Stimulated activated CD4-positive, alpha-beta T cell treated with anti-CD3 and anti-CD28 coated beads, Interleukin-4, amount 100 ng/mL, for 1 hour (primary cell): ENCODE measurements around the gene PRKAR1B.
"Not testable (repeated sequence)": the region's sequence is repeated elsewhere in the genome, so short reads cannot be mapped to it uniquely, and the experiment has no call there.

ENCODE experiments used
- DNase-seq: peaks from one replicate; pipeline ENCODE4 v3.0.0-alpha.2; 2020

The PRKAR1B gene

GRCh38 chr7:665736-666453 is 61.2 kb downstream of the PRKAR1B start:
- DNase-seq = no peak

GRCh38 chr7:664997-665735 is 61.9 kb downstream of the PRKAR1B start:
- no peak for DNase-seq

DNA sequence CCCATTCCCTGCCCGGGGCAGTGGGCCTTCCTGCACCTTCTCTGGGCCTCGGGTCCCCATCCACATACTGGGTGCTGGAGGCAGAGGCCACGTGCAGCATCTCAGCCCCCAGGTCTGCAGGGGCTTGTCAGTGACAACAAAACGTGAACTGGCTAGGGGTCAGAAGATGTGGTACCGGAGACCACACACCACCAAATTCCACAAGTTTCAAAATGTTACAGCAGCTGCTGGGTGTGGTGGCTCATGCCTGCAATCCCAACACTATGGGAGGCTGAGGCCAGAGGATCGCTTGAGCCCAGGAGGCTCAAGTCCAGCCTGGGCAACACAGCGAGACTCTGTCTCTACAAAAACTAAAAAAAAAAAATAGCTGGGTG is 62.7 kb downstream of the PRKAR1B start:
- no peak for DNase-seq

GRCh38 chr7:662576-662975 is 64.5 kb downstream of the PRKAR1B start:
- DNase-seq = no peak

DNA sequence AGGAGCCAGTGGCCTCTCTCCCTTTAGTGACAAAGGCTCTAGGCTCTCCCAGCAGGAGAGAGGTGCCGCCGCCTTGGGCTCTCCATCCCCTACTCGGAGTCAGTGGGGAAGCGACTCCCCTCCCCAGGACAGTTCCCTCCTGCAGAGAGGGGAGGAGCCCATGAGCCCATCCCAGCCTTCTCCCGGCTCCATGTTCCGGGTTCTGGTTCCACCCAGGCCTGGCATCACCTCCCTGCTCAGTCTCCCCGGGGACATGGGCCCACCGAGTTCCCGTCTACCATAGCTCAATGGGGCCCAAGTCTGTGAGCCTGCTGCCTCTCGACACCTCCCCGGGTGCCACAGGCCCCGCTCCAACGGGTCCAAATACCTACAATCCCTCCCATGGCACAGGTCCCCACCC is 67.1 kb downstream of the PRKAR1B start:
- no peak for DNase-seq

GRCh38 chr7:659306-659847 is 67.7 kb downstream of the PRKAR1B start:
- DNase-seq = no peak

GRCh38 chr7:657565-658119 is 69.4 kb downstream of the PRKAR1B start:
- no peak for DNase-seq

DNA sequence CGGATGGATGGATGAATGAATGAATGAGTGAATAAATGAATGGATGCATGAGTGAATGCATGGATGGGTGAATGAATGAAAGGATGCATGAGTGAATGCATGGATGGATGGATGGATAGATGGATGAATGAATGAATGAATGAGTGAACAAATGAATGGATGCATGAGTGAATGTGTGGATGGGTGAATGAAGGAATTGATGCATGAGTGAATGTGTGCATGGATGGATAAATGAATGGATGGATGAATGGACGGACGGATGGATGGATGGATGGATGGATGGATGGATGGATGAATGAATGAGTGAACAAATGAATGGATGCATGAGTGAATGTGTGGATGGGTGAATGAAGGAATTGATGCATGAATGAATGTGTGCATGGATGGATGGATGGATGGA is 70.1 kb downstream of the PRKAR1B start:
- DNase-seq = not testable (repeated sequence)

GRCh38 chr7:655758-656157 is 71.3 kb downstream of the PRKAR1B start:
- DNase-seq = no peak

DNA sequence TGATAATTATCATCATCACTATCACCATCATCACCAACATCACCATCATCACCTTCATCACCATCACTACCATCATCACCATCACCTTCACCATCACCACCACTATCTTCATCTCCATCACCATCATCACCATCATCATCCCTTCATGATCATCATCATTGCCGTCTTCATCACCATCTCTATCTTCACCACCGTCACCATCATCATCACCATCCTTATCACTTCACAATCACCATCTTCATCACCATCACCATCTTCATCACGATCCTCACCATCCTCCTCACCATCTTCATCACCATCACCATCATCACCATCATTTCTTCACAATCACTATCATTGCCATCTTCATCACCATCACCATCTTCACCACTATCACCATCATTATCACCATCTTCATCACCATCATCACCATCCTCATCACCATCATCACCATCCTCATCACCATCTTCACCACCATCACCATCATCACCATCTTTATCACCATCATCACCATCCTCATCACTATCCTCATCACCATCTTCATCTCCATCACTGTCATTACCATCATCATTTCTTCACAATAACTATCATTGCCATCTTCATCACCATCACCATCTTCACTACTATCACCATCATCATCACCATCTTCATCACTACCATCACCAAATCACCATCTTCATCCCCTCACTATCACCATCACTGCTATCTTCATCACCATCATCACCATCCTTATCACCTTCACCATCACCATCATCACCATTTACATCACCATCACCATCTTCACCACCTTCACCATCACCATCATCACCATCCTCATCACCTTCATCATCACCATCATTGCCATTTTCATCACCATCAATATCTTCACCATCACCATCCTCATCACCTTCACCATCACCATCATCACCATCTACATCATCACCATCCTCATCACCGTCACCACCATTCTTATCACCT is 73.0 kb downstream of the PRKAR1B start:
- no peak for DNase-seq

GRCh38 chr7:652881-653280 is 74.2 kb downstream of the PRKAR1B start:
- no peak for DNase-seq

- not testable (repeated sequence) for DNase-seq
Measured at GRCh38 chr7:652167-652566, 74.9 kb downstream of the PRKAR1B start.

DNA sequence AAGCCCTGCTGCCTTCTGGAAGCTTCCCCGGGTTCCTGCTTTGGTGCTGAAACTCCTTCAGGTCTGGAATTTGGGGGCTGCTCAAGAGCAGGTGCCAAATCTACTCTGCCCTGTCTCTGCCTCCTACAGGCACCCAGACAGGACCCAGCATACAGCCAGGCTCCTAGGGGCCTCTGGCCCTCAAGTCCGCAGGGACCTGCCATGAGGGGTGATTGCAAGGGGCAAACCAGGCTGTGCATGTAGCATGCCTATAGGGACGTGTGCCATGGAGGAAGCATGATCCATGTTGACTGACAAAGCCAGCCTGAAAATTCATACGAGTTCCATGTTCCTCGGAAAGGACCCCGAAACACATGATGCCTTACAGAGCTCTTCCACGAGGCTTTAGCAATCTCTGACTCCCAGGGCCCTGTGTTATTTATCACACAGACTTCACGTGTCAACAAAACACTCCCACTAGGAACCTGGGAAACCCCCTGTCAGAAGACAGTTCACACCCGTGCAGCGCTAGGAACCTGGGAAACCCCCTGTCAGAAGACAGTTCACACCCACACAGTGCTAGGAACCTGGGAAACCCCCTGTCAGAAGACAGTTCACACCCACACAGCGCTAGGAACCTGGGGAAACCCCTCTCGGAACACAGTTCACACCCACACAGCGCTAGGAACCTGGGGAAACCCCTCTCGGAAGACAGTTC is 75.9 kb downstream of the PRKAR1B start:
- DNase-seq = peak; percentile 19

GRCh38 chr7:650339-651031 is 76.6 kb downstream of the PRKAR1B start:
- no peak for DNase-seq

- DNase-seq = no peak
Measured at GRCh38 chr7:646951-647350, 80.1 kb downstream of the PRKAR1B start.

DNA sequence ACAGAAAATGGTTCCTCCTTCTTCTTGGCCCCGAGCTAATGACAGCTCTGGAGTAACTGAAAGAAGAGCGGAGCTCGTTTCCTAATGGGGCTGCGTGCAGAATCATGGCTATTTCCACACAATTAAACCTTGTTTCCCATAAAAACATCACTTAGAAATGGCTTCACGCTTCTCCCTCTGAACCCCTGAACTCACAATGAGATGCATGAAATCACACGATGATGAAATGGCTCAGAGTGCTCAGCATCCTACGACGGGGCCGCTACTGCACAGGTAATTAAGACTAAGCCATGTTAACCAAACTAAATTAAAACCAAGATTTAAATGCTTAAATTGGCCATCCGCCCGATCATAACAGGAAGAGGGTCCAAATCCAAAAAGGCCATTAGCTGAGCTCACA is 80.6 kb downstream of the PRKAR1B start:
- DNase-seq = no peak

DNA sequence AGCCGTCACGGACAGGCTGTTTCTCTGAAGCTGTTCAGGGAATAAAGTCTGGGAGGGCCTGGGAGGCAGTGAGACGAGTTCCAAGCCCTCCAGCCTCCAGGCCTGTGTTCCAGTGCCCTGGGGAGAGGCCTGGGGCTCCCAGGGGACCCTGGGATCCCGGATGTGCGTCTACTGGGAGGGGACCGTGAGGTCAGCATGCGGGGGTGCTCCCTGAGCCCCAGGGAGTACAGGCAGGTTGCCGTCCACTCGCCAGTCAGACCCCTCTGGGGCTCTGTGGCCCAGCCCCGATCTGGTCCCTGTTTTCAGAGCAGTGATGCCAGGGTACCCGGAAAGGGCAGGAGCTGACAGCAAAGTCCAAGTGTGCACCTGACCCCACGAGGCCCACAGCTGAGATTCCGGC is 81.5 kb downstream of the PRKAR1B start:
- DNase-seq = no peak

DNA sequence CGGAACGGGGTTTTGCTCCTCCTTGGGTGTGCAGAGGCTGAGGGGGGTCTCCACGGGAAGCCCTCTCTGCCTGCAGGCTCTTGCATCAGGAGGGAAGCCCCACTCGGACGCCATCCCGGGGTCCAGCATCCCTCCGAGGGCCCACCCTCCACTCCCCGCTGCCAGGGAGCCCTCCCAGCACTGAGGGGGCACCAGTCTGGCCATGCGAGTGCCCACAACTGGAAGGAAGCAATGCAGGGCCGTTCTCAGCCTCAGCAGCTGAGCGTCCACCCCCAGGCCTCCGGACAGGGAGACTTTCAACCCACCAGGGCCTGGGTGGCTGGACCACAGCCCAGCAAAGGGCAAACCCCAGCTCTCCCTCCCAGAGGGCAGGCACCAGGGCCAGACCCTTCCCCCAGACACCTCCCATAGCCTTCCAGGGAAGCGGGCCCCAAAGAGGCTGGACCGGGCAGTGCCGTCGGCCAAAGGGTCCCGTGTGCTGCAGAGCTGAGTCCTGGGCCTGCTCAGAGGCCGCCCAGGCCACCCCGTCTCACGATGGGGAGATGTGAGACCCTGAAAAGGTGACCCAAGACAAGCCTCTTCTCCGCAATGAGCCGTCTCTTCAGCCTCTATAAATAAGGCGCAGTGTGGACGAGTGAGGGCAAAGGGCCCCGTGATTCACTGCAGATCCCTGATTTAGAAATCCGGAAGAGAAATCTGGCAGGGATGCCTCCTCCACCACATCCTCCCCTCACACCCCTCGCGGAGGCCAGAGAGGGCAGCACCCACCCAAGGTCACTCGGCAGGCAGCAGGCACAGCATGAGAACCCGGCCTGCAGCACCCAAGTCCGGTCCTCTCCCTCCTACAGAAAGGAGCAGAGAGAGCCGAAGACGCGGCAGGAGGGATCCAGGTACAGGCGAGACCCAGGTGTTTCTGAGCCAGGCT is 82.4 kb downstream of the PRKAR1B start:
- no peak for DNase-seq

- no peak for DNase-seq
Measured at GRCh38 chr7:641966-642365, 85.1 kb downstream of the PRKAR1B start.

DNA sequence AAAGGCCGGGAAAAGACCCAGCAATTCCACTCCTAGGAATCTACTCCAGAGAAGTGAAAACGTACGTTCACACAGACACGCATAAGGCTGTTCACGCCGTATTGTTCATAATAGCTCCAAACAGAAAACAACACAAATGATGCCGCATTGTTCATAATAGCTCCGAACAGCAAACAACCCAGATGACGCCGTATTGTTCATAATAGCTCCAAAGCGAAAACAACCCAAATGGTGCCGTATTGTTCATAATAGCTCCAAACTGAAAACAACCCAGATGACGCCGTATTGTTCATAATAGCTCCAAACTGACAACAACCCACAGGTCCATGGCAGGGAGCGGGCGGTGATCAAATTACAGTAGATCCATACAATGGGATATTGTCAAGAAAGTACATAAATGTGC is 85.8 kb downstream of the PRKAR1B start:
- DNase-seq = no peak
